ENCODE data around the gene AKTIP. TPM values are rescaled to one million over a fixed set of nuclear protein-coding genes. Genes with fewer than 3 reads are reported as not detected.
A peak's percentile ranks its signal among the peaks of the same experiment; 100 is the strongest.

AKTIP gene
- total and polyA plus RNA-seq, 9 of the 15 experiments (the other 6 are each of a cell fraction or from before 2014, with no cell fraction given) = 3.0 to 10.7 (median 4.4) TPM

GRCh38 chr16:53503270-53503923 lies 388 bp upstream of the AKTIP start (continued):
- TF ChIP-seq TSHZ1 (CRISPR knock-in tag; IDR thresholded peaks at IDR 0.05) (no peak), RERE (CRISPR knock-in tag; IDR thresholded peaks at IDR 0.05; ENCODE audit: borderline replicate concordance) (no peak), SRSF7 (optimal IDR thresholded peaks at IDR 0.05; ENCODE audit: low read depth, low read length) (no peak), MBD2 (IDR thresholded peaks at IDR 0.05; ENCODE audit: borderline replicate concordance, low read depth) (peak; percentile 72), TAL1 (IDR thresholded peaks at IDR 0.05) (no peak), SIN3B (IDR thresholded peaks at IDR 0.05; ENCODE audit: low read depth) (no peak), RBM25 (IDR thresholded peaks at IDR 0.05; ENCODE audit: low read depth, low read length, severe bottlenecking) (peak; percentile 49), MAFF (IDR thresholded peaks at IDR 0.05; ENCODE audit: low read length) (no peak), CBX3 (IDR thresholded peaks at IDR 0.05; ENCODE audit: borderline replicate concordance in 1 of 2, low read length in 2 of 2) (no peak)
